Kasumi-1 (cell line): ENCODE results near the gene PGS1.

Experiments
- DNase-seq, 2 experiments: peaks; one replicate each; lab custom pipeline; 2025; lab: John Stamatoyannopoulos, UW

The PGS1 gene

DNA sequence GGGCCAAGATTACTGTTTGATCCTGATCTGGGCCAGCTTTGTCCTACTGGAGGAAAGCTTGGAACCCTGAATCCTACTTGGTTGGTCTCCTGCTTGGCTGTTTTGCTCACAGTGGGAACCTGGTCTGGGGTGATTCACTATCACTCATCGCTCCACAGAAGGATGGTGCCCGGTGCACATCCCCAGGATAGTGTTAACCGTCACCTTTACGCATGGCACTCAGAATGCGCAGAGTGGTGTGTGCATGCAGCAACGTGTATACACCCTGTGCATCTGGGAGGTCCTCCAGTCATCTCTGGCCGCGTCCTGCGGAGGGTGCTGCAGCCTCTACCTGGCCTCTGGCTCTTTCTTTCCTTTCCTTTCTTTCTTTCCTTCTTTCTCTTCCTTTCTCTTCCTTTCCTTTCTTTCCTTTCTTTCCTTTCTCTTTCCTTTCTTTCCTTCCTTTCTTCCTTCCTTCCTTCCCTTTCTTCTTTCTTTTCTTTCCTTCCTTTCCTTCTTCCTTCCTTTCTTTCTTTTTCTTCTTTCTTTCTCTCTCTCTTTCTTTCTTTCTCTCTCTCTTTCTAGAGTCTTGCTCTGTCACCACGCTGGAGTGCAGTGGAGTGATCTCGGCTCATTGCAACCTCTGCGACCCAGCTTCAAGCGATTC, 31.7 kb upstream of the PGS1 start:
- DNase-seq: no peak

- DNase-seq: no peak
Observed at GRCh38 chr17:78347453-78347852, 31.0 kb upstream of the PGS1 start.

GRCh38 chr17:78348055-78348770, 30.2 kb upstream of the PGS1 start:
- no peak for DNase-seq

DNA sequence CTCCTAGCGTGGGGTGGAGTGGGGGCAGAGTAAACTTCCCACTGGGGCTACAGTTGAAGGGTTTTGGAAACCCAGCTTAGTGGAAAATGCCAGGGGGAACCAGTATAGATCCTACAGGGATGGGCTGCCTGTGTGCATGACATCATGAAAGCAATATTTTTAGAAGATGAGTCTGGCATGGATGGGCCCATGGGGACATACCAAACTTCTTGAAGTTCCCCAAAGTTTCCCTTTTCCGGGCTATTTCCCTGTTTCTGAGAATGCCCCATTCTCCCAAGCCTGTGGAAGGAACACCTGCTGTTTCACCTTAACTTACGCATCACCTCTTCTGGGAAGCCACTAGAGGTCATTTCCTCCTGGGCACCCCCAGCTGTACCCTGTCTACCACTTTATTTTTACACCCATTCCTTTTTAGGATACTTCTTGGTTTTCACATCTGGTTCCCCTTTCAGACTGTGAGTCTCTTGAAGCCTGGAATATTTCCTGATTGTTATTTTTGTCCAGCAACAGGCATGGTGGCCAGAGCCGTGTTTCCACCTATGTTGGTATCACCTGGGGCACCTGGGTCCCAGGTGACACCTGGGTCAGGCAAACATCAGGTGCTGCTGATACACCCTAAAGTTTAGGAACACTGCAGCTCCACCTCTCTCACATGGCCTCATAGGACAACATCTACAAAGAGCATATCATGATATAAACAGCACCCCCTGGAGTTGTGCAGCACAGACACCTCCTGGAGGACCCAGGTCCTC, 28.4 kb upstream of the PGS1 start:
- peak in 1 of 2 experiments; percentile 29 for DNase-seq

- no peak for DNase-seq
Observed at GRCh38 chr17:78351449-78352006, 26.9 kb upstream of the PGS1 start.

DNA sequence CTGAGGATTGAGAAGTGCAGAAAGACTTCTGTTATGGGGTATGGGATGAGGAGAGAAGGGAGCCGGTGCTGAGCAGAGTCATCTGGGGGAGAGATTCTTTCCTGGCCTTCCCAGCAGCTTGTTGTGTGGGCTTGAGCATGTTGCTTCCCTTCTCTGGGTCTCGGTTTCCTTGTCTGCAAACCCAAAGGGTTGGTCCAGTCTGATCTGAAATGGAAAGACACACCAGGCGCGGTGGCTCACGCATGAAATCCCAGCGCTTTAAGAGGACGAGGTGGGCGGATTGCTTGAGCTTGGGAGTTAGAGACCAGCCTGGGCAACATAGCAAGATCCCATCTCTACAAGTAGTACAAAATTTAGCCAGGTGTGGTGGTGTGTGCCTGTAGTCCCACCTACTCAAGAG, 24.6 kb upstream of the PGS1 start:
- no peak for DNase-seq

- DNase-seq: no peak
Observed at GRCh38 chr17:78355045-78355641, 23.3 kb upstream of the PGS1 start.

- DNase-seq: no peak
Observed at GRCh38 chr17:78355701-78356100, 22.7 kb upstream of the PGS1 start.

- peak; percentile 87 to 88 for DNase-seq
Observed at GRCh38 chr17:78356101-78356713, 22.2 kb upstream of the PGS1 start.

DNA sequence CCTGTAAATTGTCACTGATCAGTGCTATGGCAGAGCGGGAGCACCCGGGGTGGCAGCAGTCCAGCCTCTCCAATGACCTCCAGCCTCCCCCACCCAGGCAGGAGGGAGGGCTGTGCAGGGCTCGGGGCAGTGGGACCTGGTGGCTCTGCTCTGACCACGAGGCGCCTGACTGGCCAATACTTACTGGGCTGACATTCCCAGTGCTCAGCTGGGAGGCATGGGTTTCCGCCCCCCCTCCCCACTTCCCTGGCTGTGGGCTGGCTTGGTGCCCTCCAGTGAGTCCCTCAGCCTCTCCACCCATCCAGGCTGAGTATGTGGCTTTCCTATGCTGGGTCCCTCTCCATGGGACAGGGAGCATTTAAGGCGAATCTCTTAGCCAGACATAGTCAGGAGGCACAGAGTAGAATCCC, 21.3 kb upstream of the PGS1 start:
- DNase-seq: no peak

- DNase-seq: no peak
Observed at GRCh38 chr17:78357672-78358537, 20.5 kb upstream of the PGS1 start.

DNA sequence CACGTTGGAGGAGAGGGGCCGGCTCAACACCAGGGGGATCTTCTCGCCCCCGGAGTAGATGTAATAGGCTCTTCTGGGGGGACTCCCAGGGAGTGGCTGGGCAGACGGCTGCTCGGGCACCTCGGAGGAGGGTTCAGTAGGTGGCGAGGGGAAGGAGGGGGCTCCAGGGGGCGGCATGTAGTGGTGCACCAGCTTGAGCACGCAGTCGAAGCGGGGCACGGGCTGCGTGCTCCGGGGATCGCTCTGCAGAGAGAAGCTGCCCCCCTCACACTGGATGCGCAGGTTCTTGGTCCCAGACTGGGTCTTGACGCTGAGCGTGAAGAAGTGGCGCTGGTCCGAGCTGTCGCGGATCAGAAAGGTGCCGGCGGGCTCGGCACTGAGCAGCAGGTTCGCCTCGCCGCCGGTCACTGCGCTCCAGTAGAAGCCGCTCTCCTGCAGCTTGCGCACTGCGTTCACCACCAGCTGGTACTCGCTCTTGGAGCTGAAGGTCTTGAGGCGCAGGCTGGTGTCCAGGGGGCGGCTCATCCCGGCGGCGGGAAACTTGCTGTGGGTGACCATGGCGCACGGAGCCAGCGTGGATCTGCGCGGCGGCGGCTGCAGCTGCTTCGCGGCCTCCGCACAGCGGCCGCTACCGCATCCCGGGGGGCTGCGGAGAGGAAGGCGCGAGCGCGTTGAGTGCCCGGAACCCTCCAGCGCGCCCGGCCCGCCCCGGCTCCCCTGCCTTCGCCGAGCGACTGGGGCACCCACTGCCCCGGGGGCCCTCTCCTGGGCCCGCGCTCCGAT, 19.7 kb upstream of the PGS1 start:
- no peak for DNase-seq

DNA sequence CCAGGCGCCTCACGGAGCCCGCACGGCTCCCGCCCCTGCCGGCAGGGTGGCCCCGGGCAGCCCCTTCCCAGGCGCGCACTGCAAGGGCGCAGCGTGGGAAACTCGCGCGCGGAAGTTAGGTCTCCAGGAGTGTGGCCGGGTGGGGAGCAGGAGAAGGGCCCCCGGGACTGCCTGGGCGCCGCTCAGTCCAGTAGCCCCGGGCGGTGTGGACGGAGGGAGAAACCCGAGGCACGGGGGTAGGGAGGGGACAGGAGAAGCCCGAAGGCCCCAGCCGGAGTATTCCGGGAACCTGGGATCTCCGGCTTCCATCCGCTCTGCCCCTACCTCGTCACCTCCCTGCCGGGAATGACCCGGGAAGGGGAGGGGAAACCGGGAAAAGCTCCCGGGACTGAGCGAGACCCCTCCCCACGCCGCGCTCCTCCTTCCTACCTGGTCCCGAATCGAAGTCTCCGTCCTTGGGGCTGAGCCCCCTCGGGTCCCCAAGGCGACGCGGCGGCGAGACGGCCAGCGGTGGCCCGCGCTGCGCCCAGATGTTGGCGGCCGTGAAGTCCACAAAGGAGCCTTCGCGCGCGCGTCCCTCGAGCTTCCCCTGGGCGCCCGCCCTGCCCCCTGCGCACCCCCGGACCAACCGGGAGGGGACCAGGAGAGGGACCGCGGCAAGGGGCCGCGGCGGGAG, 19.0 kb upstream of the PGS1 start:
- no peak for DNase-seq

DNA sequence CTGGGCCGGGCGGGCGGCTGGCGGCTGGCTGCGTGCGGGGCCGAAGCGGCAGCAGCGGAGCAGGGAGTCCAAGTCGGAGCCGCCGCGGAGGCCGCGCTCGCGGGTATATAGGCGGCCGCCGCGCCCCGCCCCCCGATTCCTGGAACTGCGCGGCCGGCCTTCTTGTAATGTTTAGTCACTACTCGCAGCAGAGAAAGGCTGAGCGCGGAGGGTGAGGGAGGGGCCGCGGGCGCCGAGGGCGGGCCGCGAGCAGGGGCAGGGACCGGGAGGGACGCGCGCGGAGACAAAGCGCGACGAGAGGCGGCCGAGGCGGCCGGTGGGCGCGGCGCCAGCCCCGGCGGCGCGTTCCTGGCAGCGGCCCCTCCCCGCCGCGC, 18.5 kb upstream of the PGS1 start, which contains the start of gene SOCS3:
Gene SOCS3 (minus strand): TSS at position 81 of the 374 bp plus-strand sequence. CDS start 982 bp downstream, outside the sequence.
- peak; percentile 90 to 95 for DNase-seq

- peak; percentile 81 to 86 for DNase-seq
Observed at GRCh38 chr17:78360371-78361224, 17.9 kb upstream of the PGS1 start.

DNA sequence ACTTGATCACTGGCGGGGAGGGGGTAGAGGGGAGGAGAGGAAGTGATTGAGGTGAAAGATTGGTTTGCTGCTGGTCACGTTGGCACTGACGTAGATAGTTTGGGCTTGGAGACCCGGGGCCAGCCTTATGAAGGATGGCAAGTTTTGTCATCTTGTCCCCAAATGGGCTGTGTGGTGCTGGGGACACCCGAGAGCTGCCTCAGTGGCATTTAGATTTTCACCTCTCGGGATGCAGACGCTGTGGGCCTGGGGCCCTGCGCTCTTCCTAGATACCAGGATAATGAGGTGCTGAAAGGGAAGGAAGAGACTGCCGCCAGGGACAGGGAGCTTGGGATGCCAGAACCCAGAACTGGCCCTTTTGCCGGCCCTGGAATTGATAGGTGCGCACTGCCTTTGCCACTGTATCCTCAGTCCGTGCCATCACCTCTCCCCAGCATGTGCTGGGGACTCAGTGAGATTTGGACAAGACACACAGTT, 17.2 kb upstream of the PGS1 start:
- DNase-seq: no peak

DNA sequence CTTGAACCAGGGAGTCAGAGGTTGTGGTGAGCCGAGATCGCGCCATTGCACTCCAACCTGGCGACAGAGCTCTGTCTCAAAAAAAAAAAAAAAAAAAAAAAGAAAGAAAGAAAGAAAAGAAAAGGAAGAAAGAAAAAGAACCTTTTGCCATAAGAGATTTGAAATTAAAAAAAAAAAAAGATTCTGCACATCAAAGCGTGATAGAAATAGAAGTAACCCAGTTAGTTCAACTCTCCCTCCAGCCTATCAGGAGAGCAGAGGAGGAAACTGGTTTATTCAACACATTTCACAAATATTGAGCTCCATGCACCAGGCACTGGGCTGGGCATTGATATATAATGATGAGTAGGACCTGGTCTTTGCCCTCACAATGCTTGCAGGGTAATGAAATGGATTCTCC, 16.2 kb upstream of the PGS1 start:
- DNase-seq: no peak

DNA sequence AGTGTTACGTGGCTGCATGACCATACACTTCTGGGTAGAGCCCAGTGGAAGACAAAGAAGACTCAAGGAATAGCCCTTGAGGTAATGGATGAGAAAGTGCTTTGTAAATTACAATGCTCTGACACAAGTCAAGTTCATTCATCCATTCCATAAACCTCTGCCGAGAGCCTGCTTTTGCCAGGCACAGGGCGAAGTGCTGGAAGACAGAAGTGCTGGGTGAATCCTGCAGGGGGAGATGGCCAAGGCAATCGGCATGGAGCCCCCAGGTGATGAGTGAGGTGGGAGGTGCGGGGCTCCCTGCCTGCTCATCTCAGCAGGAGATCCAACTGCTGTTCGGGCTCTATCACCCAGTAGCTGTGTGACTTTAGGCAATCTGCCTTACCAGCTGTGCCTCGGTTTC, 15.8 kb upstream of the PGS1 start:
- no peak for DNase-seq
